GM12875 (cell line): ENCODE results near the gene LIMK1.

Source experiments
- H3K4me3 ChIP-seq: one replicate; pipeline ENCODE4 v1.5.1; 2011; ENCODE audit warnings: low read depth, low read length, control low read depth
- TF ChIP-seq, protein P1 (sequence below): IDR thresholded peaks from 2 replicates; pipeline ENCODE4 v1.5.1; 2011; ENCODE audit warnings: low read depth, mild to moderate bottlenecking, control low read depth, inconsistent platforms, low read length, moderate library complexity, borderline replicate concordance; ENCODE audit not compliant: insufficient read depth

LIMK1 gene

DNA sequence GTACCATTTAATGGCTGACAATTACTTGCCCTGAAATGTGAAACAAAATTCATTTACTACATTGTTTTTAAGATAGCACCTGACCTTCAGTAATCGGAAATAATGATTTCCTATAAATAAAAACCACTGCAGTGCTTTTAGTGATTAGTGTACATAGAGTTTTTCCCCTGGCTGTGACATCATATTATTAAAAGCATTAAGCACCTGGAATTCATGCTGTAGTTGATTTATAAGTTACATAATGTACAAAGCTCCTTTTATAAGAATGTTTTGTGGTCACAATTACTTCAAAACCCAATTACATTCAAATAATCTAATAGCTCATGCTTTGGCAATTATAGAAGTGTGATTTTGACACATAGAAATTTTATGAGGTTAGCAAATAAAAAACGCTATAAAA, 46.3 kb downstream of the LIMK1 start:
- TF ChIP-seq, protein P1, sequence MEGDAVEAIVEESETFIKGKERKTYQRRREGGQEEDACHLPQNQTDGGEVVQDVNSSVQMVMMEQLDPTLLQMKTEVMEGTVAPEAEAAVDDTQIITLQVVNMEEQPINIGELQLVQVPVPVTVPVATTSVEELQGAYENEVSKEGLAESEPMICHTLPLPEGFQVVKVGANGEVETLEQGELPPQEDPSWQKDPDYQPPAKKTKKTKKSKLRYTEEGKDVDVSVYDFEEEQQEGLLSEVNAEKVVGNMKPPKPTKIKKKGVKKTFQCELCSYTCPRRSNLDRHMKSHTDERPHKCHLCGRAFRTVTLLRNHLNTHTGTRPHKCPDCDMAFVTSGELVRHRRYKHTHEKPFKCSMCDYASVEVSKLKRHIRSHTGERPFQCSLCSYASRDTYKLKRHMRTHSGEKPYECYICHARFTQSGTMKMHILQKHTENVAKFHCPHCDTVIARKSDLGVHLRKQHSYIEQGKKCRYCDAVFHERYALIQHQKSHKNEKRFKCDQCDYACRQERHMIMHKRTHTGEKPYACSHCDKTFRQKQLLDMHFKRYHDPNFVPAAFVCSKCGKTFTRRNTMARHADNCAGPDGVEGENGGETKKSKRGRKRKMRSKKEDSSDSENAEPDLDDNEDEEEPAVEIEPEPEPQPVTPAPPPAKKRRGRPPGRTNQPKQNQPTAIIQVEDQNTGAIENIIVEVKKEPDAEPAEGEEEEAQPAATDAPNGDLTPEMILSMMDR: no peak

DNA sequence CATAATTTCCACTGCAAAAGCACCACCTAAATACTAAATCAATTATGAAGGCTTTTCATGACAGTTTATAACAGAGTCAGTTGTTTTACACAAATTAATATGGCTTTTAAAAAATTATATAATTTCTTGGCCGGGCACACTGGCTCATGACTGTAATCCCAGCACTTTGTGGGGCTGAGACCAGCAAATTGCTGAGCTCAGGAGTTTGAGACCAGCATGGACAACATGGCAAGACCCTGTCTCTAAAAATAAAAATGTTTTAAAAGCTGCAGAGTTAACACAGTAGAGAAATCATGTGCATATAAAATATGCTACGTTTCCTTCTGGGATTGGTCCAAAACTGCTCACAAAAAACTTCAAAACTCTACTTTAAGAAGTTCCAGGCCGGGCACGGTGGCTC, 46.9 kb downstream of the LIMK1 start:
- H3K4me3 ChIP-seq: no peak overlapping the region
- TF ChIP-seq, protein P1: no peak

More for the DNA sequence above, 46.3 kb downstream of the LIMK1 start:
- no peak overlapping the region for H3K4me3 ChIP-seq

DNA sequence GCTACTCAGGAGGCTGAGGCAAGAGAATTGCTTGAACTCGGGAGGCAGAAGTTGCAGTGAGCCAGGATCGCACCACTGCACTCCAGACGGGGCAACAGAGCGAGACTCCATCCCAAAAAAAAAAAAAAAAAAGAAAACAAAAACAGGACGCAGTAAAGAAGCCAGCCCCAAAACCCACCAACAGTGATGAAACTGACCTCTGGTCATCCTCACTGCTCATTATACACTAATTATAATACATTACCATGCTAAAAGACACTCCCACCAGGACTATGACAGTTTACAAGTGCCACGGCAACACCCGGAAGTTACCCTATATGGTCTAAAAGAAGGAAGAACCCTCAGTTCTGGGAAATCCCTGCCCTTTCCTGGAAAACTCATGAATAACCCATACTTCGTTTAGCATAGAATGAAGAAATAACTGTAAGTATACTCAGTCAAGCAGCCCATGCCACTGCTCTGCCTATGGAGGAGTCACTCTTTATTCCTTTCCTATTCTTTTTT, 50.6 kb downstream of the LIMK1 start:
- TF ChIP-seq, protein P1: no peak
- H3K4me3 ChIP-seq: no peak overlapping the region

DNA sequence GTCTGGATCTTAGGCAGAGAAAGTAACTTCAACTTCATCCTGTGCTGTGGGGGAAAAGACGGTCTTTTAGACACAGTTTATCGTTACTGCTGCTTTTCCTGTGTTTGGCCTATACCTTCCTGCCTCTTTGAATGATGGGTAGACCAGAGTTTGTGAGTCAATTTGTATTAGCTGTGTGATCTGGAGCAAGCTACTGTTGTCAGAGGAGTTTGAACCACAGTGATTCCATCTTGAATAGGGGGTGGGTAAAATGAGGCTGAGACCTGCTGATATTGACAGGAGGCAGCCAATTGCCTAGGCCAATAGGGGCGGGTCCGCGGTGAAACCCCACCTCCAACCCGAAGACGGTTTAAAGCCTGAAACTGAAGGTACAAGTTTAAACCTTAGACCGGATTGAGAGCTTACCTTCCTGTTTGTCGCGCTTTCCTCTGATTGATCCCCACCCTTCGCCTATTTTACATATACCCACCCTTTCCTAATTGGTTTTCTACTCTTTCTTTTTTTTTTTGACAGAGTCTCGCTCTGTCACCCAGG, 54.8 kb downstream of the LIMK1 start:
- TF ChIP-seq, protein P1: no peak
- no peak overlapping the region for H3K4me3 ChIP-seq

DNA sequence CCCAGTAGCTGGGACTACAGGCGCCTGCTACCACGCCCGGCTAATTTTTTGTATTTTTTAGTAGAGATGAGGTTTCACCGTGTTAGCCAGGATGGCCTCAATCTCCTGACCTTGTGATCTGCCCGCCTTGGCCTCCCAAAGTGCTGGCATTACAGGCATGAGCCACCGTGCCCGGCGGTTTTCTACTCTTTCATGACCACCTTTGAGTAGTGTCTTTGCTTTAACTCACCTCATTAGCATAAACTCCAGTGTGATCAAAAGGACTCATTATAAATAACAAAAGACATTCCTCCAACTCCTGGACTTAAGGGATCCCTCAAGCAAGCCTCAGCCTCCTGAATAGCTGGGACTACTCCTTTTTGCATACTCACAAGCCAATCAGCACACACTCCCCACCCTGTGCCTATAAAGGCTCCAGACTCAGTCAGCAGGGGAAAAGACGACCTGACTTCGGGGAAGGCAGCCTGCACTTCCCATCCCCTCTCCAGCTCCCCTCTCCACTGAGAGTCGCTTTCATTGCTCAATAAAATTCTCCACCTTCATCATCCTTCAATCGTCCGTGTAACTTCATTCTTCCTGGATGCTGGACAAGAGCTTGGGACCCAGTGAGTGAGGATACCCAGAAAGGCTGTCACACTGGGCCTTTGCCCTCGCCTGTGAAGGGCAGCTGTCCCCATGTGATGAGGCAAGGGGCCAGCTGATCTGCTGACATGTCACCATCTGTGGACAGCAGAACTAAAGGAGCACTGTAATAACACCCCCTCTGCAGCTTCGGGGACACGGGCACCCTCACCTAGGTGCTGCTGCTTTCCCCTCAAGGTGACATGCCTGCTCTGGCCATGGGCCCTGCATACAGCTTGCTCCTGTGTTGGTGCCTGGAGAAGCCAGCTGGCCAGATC, 55.6 kb downstream of the LIMK1 start:
- H3K4me3 ChIP-seq: no peak overlapping the region
- TF ChIP-seq, protein P1: no peak

DNA sequence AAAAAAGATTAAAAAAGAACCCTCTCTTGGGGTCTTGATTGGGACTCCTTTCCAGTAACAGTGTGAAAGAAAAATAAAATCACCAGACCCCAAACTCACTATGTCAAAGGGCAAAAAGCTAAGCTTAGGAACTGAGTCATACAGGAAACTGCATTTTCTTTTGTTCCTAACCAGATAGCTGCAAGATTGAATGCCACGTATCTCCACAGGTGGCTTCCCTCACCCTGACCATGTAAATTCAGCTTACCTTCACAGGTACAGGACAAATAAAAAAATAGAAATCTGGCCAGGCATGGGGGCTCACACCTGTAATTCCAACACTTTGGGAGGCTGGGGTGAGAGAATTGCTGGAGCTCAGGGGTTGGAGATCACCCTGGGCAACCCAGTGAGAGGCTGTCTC, 58.1 kb downstream of the LIMK1 start:
- H3K4me3 ChIP-seq: no peak overlapping the region
- TF ChIP-seq, protein P1: no peak
